Fibroblast of mammary gland (primary cell): ENCODE data around the gene RAB36.

Experiments
- DNase-seq: peaks from one replicate; pipeline ENCODE4 v3.0.0-alpha.2; 2010; ENCODE audit warnings: low read depth
- H3K4me3 ChIP-seq: 2 replicates; pipeline ENCODE4 v1.5.1; 2011; ENCODE audit warnings: low read depth, mild to moderate bottlenecking, low read length, moderate library complexity; ENCODE audit not compliant: control insufficient read depth
- CTCF ChIP-seq: conservative IDR thresholded peaks from 2 replicates; pipeline ENCODE4 v1.5.1; 2011; ENCODE audit warnings: low read depth, low read length, inconsistent platforms; ENCODE audit not compliant: control insufficient read depth, insufficient read depth

RAB36 gene

GRCh38 chr22:23159291-23159630 lies 14.0 kb downstream of the RAB36 start:
- no peak for TF ChIP-seq CTCF
- no peak overlapping the region for H3K4me3 ChIP-seq
- DNase-seq, result no peak

DNA sequence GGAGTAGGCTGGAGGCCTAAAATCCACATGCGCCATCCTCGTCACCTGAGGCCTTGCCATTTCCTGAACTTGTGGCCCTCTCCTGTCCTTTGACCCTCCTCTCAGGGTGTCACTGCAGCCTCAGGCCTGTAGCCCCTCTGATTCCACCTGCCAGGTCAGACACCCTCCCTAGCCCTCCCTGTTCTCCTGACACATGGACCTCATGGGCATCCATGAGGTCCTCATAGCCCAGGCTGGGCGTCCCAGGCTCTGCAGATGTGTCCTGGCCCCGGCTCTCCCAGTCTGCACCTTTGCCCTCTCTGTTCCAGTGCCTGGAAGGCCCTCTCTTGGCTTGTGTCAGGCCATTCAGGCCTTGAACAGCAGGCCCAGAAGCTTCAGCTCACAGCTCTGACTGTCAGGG lies 15.8 kb downstream of the RAB36 start:
- no peak for TF ChIP-seq CTCF
- no peak overlapping the region for H3K4me3 ChIP-seq
- DNase-seq, result no peak

DNA sequence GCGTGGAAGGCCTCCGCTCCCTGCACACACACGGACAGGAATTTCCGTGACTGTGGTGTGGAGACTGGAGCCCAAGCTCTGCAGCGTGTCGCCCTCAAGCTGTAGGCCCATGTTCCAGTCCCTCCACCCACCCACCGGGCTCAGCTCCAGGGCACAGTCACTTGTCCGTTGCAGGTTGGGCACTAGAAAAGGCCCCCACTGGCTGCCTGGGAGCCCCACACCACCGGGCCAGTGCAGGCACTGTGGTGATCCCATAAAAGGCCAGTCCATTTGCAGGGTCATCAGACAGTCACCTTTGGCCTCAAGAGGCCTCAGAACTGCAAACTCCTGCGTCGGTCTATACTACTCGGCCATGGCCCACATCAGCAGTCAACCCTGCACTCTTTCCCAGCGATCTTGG lies 16.3 kb downstream of the RAB36 start:
- no peak for TF ChIP-seq CTCF
- no peak overlapping the region for H3K4me3 ChIP-seq
- DNase-seq, result no peak

DNA sequence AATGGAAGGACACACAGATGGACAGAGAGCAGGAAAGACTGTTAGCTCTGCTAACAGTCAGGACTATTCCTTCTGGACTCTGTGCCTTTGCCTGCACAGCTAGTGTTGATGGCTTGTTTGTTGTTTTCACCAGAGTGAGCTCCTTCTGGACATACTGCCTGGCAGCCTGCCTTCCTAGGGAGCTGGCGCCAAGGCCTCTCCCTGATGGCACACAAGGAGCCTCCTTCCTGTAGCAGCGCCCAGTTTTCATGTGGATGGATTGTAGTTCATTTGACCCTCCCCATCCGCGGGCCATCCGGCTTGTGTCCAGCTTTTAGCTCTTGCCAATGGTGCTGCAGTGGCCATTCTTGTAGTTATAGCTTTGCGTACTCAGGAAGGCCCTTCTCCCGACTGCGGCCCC lies 18.4 kb downstream of the RAB36 start:
- H3K4me3 ChIP-seq, result no peak overlapping the region
- no peak for DNase-seq
- no peak for TF ChIP-seq CTCF

GRCh38 chr22:23164091-23164490 lies 18.8 kb downstream of the RAB36 start:
- H3K4me3 ChIP-seq, result no peak overlapping the region
- no peak for DNase-seq
- TF ChIP-seq CTCF, result no peak

GRCh38 chr22:23166042-23166831 lies 21.0 kb downstream of the RAB36 start:
- H3K4me3 ChIP-seq, result no peak overlapping the region
- no peak for DNase-seq
- TF ChIP-seq CTCF, result no peak
